HG03432 (cell line): Measurements from ENCODE around the gene UBAC2.
"Not testable (repeated sequence)": the region's sequence is repeated elsewhere in the genome, so short reads cannot be mapped to it uniquely, and the experiment has no call there.

ENCODE experiments used
- ATAC-seq: cut with Tn5 transposase; IDR thresholded peaks from one replicate; pipeline ENCODE4 v1.9.1; 2021; ENCODE audit warnings: mild to moderate bottlenecking, moderate library complexity; ENCODE audit not compliant: unreplicated experiment

The UBAC2 gene

DNA sequence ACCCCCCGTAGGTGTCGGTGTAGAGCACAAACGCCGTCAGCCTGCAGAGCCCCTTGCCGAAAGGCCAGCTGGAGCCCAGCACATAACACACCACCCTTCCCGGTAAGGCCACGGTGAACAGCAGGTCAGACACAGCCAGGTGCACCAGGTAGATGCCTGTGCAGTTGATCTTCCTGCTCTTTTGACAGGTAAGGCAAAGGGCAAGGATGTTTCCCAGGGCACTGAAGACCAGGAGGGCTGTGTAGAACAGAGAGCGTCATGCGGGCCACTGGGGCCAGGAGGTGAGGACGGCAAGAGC is 208.0 kb downstream of the UBAC2 start:
- ATAC-seq, result no peak

DNA sequence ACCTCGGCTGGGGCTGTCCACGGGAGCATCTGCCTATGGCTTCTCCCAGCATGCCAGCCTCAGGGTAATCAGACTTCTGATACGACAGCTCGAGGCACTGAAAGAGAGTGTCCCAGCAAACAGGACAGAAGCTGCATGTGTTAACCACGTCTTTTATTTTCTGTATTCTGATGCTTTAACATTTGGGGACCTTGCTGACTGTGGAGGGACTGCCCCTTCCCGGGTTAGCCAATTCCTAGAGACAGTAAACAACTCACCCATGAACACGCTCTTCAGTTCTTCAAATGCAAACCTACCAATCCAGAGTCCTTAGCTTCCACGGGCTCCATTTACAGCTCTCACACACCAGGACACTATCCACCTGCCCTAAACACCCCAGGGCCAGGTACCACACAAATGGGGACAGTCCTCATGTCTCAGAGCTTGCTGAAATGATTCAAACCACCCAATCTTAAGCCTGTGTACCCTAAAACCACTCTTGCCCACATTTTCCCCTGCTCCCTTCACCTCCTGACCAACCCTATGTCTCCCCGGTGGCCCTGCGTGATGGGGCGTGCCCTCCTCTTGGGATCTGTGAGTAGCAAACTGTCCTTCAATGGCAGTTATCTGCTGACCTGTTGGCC is 208.9 kb downstream of the UBAC2 start:
- not testable (repeated sequence) for ATAC-seq

DNA sequence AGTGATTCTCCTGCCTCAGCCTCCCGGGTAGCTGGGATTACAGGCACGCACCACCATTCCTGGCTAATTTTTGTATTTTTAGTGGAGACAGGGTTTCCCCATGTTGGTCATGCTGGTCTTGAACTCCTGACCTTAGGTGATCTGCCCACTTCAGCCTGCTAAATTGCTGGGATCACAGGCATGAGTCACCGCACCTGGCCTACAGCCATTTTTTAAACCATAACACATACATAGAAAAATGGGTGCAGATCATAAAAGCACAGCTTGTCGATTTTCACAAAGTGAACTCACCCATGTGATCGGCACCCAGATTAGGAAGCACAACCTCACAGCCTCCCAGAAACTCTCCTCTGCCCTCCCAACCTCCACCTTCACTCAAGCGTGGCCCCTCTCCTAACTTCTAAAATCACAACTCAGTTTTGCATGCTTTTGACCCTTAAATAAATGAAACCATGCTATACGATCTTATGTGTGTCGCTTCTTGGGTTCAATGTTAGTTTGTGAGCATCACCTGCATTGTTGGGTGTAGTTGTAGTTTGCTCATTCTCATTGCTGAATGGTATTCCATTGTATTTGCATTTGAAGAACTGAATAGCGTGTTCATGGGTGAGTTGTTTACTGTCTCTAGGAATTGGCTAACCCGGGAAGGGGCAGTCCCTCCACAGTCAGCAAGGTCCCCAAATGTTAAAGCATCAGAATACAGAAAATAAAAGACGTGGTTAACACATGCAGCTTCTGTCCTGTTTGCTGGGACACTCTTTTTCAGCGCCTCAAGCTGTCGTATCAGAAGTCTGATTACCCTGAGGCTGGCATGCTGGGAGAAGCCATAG is 210.2 kb downstream of the UBAC2 start:
- ATAC-seq, result peak; percentile 50

DNA sequence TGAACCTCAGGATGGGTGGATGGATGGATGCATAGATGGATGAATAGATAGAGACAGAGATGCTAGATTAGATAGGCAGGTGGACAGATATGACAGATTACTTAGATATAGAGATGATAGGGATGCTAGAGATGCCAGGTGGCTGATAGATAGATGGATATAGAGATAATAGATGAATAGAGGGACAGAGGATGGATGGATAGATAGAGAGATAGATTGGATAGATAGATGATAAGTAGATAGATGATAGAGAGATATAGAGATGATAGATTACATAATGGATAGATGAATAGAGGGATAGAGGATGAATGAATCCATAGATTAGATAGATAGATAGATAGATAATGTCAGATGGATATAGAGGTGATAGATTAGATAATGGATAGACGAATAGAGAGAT is 212.2 kb downstream of the UBAC2 start:
- no peak for ATAC-seq

DNA sequence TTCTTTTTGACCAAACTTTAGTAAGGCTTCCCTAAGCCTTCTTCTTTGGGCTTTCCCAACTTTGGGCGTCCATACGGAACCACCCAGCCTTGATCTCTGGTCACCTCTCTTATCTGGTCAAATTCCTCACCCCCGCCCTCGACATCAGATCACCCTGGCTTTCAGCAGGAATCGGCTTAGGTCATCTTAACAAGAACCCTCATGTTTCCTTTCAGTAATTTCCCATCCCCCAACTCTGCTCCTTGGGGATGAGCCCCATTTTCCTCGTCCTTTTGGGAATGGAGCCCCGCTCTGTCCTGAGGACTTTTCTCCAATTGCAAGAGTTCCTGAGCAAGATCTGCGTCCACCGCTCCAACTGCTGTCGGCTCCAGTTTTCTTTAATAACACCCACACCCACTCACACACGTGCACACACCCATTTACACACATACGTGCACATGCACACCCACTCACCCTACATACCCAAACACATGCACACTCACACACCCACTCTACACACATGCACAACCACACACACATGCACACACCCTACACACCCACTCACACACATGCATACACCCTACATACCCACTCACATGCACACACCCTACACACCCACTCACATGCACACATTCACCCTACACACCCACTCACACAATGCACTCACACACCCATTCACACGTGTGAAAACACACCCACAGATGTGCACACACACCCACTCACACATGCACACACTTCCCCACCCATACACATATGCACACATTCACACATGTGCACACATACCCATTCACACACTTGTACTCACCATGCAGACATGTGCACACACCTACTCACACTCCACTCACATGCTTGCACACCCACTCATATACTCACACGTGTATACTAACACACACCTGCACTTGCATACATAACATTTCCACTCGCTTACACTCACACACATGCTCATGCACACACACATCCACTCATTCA is 213.7 kb downstream of the UBAC2 start:
- no peak for ATAC-seq

DNA sequence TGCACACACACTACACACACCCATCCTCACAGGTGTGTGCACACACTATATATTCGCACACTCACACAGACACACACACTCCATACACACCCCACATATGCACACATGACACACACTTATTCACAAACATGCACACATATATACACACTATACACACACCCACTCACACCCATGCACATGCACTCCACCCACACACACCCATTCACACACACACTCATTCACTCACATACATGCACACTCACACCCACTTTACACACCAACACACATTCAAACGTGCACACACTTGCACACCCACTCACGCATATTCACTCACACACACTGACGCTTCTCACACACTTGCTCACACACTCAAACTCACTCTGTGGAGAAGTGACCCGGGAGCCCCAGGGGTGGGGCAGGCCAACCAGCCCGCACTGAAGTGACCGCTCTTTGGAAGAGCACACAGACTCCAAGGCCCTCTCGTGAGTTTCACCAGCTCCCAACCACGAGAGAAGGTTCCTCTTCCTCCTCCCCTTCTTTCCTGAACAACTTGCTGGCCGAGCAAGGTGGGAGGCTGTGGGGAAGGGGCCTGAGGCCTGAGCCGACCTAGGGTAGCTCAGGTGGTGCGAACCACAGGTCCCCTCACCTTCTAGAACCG is 214.5 kb downstream of the UBAC2 start:
- no peak for ATAC-seq

DNA sequence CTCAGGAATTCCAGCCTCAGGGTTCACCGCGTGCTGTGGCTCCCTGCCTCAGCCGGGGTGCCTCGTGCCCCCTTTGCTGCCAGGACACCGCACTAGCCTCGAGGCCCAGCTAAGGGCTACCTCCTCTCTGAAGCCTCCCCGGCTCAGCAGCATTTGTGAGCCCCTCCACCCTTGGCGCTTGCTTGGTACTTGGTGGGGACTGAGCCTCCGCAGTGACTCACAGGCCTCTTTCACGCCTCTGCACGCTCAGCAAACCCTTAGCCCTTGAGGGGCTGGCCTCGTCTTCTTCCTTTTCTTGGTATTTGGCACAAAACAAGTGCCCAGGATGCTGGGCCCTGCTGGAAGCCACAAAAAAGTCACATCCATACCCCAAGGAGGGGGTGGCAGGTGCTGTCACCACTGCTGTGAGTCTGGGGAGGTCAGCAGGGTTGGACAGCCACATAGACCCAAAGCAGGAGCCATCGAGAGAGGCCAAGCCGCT is 215.2 kb downstream of the UBAC2 start:
- no peak for ATAC-seq

DNA sequence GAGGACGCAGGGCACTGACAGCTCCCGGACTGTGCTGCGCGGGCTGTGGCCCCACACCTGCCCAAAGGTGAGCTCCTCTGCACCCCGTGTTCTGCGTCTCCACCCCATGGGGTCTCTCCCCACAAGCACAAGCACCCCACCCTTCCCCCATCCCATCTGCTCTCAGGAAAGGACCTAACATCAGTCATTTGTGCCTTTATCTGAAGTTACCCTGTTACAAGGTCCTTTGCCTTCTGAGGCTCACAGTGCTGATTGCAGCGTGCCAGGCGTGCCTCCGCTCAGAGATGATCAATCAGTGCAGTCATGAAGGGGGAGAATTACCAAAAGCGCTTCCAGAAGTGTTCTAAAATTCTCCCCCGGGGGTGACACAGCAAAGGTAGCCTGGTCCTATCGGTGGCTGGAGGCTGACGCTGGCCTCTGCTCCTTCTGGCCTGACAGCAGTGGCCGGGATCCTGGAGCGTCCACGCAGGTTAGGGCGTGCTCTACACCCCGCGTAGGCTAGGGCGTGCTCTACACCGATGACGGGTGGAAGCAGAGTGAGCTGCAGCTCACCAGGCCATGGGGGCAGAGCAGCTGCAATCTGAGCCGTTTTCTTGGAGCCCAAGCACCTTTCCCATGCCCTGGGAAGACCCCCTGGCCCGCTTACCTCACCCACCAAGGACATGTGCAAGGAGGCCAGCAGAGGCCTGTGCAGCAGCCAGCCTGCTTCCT is 215.9 kb downstream of the UBAC2 start:
- no peak for ATAC-seq

DNA sequence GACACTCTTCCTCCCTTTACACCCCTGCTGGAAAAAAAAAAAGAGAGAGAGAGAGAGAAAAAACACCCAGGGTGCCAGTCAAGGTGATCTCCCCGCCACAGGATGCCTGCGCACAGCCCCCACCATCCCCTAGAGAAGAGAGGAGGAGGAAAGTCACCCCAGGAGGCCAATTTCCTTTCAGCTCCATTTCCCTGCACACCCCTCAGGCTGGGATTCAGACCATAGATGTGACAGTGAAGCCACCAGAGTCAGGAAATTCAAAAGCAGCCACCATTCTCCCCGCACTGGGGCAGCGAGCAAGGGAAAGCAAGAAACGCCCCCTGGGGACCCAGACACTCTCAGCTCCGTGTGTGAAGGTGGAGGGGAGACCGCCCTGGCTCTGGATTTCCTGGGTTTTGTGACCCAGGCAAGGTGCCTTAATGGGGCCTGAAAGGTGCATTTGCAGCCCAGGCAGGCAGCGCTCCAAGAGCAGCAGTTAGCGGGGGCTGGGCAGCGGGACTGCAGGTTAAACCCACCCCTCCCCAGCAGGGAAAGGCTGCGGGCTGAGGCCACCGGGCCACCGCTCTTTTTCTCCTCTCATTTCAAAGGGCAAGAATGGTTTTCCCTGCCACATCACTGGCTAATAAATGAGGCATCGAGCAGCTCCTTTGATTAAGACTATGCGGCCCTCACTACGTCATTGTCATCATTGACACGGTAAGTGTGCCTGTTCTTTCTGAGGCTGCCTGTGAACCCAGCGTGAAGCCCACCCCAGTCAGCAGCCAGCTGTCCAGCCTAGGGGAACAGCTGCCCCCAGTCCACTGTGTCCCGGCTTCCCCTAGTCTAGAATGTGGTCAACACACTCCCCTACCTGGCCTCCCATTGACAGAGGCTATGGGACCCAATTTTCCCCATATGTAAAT is 216.8 kb downstream of the UBAC2 start:
- ATAC-seq, result no peak

DNA sequence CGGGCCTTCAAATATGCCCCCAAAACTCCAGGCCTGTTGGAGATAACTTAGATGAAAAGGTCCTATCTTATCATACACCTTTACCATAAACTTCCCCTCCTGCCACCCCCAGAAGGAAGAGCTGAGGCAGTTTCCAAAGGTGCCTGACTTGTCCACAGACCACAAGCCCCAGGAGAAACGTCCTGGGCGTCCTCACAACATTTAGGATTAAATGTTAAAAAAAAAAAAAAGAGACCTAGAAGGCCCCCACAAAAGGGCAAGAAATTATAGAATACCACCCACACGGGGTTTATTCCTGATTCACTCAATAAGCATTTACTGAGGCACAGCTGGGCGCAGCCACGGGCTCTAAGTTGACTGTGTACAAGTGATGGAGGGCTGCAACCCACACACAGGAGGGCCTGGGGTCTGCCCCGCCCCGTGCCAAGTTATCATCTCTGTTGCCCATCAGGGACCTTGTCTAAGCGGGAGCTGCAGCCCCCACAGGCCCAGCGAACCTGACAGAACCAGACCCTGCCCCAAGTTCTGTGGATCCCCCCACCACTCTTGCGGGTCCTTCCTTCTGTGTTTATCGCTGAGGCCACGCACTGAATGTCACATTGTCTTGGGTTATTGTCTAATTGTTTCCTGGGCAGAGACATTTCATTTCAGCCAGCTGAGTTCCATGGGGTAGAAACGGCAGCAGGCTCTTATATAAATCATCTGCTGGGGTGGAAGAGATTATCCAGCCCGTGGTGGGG is 217.6 kb downstream of the UBAC2 start:
- no peak for ATAC-seq

DNA sequence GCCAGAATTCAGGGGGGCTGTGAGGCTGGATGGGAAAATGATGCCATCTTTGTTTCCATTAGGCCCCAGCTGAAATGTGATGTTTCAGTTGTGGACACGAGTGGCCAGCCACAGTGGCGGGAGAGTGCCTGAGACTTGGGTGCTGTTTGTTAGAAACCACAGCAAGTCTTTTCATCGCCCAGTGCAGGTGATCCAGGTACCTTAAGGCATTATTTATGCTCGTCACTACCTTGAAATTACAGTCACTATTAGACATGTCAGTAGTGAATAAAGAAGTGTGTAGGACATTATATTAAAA is 218.1 kb downstream of the UBAC2 start:
- no peak for ATAC-seq

DNA sequence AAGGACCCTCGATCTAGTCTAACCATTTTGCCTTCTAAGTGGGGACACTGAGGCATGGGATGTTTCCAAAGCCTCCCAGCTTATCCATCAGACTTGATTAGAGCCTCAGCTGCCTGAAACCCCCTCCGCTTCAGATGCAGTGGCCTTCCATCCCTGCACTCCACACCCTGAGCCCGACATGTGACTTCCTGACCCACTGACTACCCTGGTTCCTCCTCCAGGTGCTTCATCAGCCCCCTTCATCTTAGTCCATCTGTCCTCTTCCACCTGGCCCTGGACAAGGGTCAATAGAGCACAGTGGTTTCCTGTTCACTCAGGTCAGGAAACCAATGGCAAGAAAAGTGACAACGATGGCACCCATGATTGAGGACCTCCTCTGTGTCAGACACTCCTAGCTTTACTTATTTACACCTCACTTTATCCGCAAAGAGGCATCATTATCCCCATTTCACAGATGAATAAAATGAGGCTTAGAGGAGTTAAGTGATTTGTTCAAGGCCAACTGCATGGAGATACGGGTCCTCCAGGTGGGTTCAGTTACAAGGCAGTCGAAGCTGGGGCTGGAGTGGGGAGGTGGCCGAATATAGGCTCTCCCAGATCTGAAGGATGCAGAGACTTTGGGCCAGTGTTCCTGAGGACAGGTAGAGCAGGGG is 219.1 kb downstream of the UBAC2 start:
- ATAC-seq, result no peak

DNA sequence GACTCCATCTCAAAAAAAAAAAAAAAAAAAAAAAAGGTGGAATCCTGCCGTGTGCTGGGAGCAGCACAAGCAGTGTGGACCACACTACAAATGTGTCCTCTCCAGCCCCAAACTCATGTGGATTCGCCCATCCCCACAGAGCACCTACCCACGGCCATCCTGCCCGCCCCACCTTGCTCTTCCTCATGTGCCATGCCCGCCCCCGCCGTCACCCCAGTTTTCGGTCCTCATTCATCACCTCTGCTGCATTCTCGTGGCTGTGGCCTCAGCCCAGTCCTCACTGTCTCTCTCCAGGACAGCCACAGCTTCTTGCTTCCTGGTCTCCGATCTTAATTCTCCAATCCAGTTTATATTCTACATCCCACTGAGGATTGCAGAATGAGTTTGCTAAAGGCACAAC is 220.6 kb downstream of the UBAC2 start:
- no peak for ATAC-seq

DNA sequence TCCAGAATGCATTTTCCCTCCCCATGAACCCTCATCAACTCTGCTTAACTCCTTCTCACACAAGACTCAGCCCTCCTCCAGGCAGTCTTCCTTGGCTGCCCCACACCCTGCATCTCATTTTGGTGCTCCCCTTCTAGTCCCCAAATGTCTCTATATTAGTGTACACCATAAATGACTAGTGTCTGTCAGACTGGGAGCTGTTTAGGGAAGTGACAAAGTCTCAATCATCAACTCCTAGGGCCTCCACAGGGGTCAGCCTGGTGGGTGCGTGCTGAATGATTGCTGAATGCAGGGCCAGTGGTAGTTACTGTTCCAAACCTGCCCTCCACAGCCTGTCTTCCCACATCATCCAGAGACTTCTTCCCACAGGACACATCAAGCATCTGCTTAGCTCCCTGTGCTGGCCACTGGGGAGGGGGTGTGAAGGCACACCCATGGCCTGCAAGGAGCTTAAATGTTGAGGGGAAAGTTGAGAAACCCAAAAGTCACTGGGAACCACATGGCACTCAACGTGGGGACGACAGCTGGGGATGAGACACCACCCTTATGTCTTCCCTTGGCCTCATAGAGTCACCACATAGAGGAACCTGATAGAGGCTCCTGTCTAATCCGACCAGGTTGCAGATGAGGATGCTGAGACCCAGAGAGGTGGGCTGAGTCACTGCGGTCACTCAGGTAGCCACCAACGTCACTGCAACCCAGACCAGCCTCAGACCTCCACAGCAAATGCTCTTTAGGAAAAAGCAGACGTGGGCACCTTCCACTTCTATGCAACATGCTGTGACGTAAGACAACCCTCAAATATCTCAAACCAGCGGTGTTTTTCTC is 221.3 kb downstream of the UBAC2 start:
- no peak for ATAC-seq

DNA sequence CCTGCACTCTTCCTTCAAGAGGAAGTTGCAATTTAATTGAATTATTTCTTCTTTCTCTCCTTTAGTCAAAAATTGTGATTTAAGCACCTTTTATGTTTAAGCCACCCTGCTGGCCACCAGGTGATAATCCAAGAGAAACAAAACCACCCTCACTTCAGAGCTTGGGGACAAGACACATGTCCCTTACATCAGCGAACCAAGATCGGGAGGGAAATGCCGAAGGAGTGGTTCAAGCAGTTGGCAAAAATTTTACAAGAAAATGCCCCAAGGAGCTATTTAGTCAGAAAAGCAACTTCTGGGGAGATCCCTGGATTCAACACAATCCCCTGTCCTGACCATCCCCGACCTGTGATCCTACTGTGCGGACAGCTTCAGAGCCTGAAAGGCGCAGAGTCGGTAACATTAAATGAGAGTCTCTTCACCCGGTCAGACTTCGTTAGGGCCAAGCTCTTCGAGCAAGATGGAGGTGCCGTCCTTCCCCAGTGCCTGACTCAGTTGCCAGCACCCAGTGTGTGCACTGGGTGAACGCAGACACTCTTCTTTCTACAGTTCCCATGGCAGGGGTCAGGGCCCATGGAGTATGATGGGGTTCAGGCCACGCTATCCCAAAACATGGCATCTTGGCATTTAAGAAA is 222.0 kb downstream of the UBAC2 start:
- no peak for ATAC-seq

DNA sequence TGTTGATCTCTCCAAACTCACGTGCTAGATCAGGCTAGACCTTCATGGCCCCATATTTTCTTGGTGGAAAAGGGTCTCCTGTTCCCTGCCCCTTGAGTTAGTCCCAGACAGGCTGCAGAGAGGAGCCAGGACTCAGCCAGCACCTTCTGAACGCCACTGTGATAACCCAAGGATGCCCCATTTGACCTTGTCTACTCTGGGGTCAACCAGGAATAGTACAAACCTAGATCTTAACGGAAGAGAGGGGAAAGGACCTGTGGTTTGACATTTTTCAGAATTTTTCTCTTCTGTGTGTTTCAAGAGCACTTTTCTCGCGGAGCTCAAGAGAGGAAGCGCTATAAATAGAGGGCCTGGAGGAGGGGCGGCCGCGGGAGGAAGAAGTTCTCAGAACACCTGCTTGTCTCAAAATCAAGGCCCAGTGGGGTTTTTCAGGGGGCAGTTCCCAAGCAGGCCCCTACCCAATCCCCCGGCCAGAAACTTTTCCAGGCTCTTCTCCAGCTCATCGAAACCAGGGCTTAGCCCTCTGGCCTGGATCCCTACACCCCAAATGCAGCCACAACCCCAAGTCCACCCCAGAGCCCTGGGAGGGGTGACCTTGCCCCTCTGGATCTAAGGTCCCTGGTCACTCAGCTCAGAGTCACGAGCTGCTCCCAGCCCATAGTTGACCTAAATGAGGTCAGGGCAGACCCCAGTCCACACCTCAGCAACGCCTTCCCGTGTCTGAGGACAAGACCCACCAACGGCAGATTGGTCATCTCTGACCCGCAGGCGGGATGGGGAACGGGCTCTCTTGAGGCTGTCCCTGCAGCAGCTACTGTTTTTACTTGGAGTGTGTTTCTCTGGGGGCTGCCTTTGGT is 225.1 kb downstream of the UBAC2 start:
- ATAC-seq, result peak; percentile 81
